HG03039 (cell line): ENCODE results near the gene UCMA.
"Not testable (repeated sequence)": the region's sequence is repeated elsewhere in the genome, so short reads cannot be mapped to it uniquely, and the experiment has no call there.

Experiments used
- ATAC-seq: cut with Tn5 transposase; IDR thresholded peaks from one replicate; pipeline ENCODE4 v1.9.1; 2021; ENCODE audit warnings: mild to moderate bottlenecking, moderate library complexity; ENCODE audit not compliant: unreplicated experiment

The UCMA gene, protein sequence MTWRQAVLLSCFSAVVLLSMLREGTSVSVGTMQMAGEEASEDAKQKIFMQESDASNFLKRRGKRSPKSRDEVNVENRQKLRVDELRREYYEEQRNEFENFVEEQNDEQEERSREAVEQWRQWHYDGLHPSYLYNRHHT

DNA sequence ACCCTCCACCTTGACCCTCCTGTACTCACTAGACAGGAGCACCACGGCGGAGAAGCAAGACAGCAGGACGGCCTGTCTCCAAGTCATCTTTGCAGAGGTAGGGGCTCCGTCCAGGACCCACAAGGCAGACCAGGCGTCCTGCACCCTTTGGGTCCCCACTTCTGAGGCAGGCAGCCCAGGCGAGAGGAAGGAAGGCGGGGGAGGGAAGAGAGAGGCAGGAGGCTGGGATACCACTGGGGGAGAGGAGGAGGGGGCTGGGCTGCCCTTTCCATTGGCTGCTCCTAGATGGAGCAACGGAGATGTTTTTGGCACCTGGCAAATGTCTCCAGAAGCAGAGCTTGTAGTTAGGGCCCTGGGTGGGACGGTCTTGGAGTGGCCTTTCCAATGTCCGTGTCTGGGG is at the start of gene UCMA:
Gene UCMA, minus strand, starts transcription at position 203 of the 400 bp plus-strand sequence. Its CDS starts 116 bp downstream, at position 87.
- ATAC-seq: no peak

DNA sequence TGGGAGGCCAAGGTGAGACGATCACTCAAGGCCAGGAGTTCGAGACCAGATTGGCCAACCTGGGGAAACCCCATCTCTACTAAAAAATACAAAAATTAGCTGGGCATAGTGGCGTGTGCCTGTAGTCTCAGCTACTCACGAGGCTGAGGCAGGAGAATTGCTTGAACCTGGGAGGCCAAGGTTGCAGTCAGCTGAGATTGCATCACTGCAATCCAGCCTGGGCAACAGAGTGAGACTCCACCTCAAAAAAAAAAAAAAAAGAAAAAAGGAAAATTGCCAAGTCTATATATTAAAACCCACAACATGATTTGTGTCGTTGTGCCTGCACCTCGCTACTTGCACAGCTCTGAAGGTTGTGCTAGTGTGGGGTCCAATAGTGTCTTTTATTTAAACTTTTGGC is 48.2 kb upstream of the UCMA start:
- not testable (repeated sequence) for ATAC-seq

DNA sequence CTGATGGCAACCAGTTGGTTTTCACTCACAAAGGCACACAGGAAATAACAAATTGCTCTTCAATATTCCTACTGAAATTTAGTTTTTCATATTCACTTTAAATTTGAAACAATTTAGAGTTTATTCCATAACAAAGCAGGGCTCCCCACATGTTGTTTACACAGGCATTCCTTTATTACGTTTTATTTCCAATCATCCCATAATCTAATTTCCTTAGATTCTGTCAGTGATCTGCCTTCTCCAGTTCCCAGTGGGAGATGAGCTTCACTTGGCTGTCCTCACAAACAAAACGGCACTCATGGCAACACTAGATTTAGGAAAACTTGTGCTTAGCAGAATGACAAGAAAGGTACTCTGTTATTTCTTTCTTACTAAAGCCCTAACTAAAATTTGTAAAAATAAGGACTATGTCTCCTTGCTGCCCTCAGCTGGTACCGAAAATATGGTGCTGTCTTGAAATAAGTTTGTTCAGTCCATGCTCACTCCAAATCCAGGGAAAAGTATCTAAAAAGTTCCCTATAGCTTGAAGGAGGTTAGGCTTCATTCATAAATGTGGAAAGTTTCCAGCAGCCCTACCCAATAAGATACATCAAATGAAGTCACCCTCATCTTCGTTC is 42.7 kb upstream of the UCMA start:
- no peak for ATAC-seq

DNA sequence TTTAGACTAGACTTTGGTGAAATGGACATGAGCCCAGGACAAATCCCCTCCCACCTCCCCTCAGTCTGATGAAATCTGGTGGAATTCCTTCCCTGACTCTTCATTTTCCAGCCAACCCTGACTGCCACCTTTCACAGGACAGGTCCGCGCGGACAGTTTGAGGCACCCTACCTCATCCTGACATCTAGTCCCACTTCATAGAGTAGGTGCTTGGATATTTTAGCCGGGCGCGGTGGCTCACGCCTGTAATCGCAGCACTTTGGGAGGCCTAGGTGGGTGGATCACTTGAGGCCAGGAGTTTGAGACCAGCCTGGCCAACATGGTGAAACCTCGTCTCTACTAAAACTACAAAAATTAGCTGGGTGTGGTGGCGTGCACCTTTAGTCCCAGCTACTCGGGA is 42.0 kb upstream of the UCMA start:
- not testable (repeated sequence) for ATAC-seq

DNA sequence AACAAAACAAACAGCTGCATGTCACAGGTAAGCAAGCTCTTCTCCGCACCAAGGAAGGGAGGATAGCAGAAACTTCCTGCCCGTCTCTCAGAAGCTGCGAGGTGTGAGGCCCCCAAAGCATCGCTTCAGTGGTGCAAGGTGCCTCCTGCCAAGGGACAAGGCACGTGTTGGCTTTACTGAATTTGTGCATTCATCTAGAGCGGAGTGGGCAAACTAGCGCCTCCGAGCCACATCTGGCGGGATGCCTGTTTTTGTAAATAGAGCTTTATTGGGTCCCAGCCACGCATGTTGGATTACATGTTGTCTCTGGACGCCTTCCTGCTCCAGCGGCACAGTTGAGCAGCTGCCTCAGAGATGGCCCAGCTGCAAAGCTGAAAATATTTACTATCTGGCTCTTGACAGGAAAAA is 38.0 kb upstream of the UCMA start:
- ATAC-seq: no peak

DNA sequence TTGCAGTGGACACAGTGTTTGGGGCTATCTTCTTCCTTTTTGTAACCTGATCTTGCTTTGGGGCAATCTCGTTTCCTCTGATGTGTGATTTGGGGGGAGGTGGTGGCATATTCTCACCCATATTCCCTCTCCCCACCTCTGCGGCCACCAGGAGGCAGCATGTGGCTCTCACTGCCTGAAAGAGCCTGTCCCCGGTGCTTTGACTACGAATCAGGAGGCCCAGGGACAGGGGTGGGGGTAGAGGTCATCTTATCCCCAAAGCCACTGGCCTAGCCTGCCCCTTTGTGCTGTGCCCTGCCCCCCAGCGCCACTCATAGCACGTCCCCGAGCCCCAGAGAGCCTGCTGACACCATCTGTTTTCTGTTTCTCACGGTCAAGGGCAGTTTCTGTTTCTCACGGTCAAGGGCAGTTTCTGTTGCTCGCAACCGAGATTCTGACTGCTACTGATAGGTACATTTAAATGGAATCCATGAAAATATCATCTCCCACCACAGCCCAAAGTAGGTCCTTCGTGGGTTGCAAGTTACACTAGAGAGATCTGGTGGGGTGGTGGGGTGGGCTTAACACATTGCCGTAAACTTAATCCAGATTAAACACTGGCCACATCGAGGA is 37.5 kb upstream of the UCMA start:
- no peak for ATAC-seq

DNA sequence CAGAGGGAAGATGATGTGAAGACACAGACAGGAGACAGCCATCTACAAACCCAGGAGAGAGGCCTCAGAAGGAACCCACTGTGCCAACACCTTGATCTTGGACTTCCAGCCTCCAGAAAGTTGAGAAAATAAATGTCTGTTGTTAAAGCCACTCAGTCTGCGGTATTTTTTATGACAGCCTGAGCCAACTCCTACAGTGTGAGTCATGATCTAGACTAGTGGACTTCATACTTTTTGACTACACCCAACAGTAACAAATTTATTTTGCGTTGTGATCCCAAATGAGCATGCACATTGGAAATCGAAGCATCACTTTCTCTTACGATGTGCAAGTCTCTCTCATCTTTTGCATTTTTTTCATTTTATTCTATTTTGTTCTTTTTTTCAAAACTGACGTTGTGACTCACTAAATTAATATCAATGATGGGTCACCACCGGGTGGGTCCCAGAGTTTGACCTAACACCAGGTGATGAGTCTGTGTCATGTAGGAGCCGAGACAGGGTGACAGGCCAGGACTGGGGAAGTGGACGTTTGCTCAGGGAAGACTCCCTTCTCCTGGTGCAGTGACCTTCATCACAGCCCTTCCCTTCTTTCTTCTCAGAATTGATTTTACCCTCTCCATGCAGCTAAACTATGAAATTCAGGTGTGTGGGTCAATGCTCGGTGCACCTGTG is 36.8 kb upstream of the UCMA start:
- ATAC-seq: no peak

DNA sequence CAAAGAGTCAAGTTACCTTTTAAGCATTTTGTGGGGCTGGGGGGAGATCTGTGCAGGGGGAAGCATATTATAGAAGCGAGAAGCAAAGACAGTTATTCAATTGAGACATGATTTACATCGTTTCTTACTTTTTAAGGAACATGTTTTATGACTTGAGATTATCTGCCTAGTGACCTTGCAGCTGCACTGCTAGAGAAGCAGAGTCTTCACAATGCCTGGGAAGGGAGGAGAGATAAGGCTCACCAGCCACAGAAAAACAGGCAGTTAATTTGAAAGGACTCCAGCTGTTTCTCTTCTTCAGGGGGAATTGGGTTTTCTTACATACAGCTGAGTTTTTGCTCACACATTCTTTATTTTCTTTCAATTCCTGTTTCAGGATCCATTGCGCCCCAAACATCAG is 34.7 kb upstream of the UCMA start:
- ATAC-seq: no peak

DNA sequence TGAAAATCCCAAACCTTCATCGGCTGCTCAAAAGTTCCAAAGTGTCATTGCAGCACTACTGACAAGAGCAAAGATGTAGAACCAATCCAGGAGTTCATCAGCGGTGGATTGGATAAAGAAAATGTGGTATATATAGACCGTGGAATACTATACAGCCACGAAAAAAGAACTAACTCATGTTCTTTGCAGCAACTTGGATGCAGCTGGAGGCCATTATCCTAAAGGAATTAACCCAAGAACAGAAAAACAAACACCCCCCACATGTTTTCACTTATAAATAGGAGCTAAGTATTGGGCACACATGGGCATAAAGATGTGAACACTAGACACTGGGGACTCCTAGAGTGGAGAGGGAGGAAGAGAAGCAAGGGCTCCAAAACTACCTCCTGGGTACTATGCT is 34.1 kb upstream of the UCMA start:
- no peak for ATAC-seq

DNA sequence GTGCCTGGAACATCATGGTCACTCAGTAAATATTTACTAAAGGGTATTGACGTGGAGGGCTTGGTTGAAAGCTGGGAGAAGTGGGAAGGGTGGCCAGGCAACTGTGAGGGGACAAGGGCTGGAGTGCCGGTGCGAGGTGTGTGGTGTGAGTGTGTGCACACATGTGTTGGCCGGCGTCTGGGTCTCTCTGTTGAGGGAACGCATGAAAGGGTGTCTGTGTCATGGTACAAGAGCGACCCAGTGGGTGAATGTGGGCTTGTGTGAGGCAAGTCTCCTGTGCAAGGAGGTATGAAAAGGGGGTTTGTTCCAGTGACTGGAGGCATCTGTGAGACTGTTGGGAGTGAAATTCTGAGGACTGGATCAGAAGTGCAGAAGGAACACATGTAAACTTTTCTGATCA is 29.4 kb upstream of the UCMA start:
- ATAC-seq: no peak

DNA sequence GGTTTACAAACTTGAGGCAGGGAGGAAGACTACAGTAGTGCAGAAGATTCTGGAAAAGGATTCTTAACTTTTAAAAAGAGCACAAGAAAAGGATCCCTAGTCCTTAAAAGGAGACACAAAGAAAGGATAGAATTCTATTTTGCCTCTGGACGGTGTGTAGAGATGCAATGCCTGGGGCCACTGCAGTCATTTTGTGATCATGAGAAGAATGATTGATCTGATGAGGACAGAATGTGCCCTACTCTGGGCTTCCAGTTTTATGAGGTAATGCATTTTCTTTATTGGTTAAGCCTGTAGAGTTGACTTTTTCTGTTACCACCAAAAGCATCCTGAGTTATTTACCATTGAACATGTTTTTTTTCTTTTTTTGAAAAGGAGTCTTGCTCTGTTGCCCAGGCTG is 28.3 kb upstream of the UCMA start:
- ATAC-seq: no peak

DNA sequence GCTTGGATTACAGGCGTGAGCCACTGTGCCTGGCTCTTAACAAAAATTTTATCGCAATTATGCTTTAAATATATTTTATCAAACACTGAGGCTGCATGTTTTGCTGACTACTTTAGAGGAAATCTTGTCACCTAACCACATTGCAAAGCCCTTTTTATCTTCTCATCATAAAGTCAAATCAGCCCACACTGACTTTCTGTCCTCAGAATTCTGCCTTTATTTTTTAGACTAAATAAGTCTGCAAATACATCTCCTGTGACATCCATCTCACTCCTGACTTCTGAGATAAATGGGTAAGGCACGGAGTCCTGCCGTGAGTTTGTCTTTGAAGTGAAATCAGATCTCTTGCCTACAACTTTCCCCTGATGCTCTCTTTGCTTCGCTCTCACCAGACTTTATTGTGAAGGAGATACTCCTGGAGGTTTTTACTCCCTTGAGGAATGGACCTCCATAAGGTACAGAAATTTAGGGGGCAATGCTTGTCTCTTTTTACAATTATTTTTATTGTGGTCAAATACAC is 23.5 kb upstream of the UCMA start:
- no peak for ATAC-seq

DNA sequence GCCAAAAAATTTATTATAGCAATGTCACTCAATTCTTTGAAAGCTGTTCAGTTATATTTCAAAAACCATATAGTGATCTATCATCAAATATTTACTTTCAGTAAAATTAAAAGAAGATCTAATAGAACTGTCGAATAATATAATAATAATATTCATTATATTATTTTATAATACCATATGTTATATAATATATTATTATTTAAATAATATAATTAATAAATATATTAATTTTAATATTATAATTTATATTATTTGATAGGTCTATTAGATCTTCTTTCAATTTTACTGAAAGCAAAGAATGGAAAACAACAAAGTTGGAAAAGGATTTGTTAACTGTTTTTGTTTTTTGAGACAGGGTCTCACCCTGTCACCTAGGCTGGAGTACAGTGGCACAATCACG is 22.5 kb upstream of the UCMA start:
- no peak for ATAC-seq

DNA sequence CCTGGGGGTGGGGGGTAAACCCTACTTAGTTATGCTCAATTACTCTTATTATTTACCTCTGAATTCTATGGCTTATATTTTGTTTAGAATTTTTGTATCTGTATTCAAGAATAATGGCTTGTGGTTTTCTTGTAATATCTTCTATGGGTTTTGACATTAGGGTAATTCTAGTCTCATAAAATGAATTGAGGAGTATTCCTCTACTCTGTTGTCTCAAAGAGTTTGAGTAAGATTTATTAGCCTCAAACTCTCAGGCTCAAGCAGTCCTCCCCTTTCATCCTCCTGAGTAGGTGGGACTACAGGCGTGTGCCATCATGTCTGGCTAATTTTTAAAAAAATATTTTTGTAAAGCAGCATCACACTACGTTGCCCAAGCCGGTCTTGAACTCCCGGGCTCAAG is 19.6 kb upstream of the UCMA start:
- ATAC-seq: no peak

DNA sequence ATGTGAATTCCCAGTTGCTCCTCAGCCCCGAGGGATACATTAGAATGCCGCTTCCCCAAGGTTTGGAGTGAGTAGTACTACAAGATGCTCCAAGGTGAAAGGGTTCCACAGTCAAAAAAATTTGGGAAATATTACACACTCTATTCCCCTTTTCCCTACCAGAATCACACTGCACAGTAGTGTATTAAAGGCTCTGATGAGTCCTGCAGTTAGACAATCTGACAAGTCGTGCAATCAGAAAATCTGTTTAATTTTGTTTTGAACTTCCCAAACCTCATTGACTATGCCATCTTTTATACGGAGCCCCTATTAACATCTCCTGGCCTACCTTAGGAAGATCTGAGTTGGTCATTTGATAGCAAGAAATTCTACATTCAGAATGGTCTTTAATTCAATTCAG is 13.6 kb upstream of the UCMA start:
- no peak for ATAC-seq

DNA sequence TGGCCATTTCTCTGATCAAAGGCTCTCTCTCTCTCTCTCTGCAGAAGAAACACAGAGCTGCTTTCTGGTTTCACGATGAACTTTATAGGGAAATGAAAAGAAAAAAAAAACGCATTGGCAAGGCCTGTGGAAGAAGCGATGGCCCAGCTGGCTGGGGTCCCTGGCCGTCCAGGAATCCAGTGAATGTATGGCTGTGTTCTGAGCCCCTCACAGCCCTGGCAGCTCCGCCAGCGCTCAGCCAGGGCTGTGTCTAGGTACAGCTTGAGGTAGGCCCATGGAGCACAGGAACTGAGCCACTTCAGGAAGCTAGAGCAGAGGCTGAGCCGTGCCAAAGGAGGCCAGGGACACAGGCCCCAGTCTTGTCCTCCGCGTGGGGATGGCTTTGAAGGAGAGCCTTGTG is 13.1 kb upstream of the UCMA start:
- no peak for ATAC-seq

DNA sequence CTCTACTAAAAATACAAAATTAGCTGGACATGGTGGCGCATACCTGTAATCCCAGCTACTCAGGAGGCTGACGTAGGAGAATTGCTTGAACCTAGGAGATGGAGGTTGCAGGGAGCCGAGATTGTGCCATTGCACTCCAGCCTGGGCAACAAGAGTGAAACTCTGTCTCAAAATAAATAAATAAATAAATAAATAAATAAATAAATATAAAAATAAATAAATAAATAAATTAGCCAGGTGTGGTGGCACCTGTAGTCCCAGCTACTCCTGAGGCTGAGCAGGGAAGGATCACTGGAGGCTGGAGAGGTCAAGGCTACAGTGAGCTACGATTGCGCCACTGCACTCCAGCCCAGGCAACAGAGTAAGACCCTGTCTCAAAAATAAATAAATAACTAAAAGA is 8.1 kb upstream of the UCMA start:
- ATAC-seq: not testable (repeated sequence)

DNA sequence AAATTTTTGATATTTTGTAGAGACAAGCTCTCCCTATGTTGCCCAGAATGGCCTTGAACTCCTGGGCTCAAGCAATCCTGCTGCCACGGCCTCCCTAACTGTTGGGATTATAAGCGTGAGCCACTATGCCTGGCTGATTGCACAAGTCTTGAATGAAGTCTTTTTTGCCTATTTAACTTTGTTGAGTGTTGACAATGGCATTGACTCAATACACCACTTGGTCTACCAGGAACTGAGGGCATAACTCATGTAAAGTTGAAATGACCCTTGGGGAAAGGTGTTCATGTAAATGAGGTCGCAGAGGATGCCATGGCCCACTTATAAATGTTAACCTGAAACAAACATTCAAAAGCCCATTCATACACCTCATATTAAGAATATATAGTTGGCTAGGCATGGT is 7.4 kb upstream of the UCMA start:
- ATAC-seq: no peak

DNA sequence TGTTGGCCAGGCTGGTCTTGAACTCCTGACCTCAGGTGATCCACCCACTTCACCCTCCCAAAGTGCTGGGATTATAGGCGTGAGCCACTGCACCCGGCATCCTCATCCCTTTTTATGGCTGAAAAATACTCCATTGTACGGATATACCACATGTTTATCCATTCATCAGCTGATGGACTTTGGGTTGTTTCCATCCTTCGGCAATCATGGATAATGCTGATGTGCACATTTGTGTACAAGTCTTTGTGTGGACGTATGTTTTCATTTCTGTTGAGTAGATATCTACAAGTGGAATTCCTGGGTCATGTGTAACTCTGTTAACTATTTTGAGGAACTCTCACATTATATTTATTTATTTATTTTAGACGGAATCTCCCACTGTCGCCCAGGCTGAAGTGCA is 5.7 kb upstream of the UCMA start:
- ATAC-seq: no peak

DNA sequence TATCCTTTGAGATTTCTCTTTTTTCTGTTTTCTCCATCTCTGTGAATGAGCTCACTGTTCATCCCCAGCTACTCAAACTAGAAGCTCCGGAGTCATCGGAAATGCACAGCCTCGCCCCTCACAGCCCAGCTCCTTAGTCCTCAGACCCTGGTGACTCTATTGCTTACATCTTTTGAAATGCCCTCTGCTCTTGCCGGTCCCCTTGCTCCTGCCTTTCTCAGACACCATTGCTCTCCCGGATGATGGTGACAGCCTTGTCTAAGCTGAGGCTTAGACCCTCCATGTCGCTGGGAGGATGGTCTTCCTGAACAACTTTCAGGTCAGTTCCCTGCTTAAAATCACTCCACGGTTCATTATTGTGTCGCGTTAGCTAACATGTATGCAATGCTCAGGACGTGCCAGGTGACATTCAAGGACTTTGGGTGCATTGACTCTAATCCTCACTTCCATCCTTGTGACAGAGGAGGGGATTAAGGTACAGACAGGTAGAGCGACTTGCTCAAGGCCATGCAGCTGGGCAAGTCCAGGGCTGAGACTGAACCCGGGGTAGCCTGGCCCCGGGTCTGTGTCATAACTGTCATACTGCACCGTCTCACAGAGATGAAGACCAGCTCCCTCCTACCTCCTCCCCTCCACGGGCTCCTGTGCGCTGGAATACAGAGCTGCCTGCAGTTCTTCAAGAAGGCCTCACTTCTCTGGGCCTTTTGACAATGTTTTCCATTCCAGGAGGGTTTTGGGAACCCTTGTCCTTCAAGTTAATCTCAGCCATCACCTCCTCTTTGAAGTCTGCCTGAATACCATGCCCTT is 4.3 kb upstream of the UCMA start:
- no peak for ATAC-seq

DNA sequence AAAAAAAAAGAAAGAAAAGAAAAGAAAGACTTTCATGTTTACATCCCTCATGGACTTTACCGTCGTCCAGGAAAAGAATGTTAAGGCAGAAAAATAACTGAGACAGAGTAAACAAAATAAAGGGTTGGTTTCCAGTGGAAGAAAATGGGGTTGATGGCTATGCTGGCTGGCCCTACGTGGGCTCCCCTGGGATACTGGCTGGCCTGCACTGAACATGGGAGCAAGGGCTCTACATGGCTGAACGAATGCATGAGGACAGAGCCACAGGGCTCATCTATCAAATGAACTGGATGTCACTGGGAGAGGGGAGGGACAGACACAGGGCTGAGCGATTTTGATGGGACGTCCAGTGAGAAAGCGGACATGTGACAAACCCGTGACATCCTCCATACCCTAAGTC is 2.5 kb upstream of the UCMA start:
- no peak for ATAC-seq
